Epithelial cell of esophagus (primary cell): Measurements from ENCODE around the gene ELAVL1.
A peak's percentile ranks its signal among the peaks of the same experiment; 100 is the strongest.
"Not testable (repeated sequence)": the region's sequence is repeated elsewhere in the genome, so short reads cannot be mapped to it uniquely, and the experiment has no call there.

Source experiments
- DNase-seq: peaks from one replicate; pipeline ENCODE4 v3.0.0; 2010; ENCODE audit warnings: low read depth
- H3K4me3 ChIP-seq: 2 replicates; pipeline ENCODE4 v1.5.1; 2011; ENCODE audit warnings: mild to moderate bottlenecking, low read length, control low read depth
- TF ChIP-seq, protein P1 (sequence below): IDR thresholded peaks from 2 replicates; pipeline ENCODE4 v1.5.1; 2011; ENCODE audit warnings: low read depth, mild to moderate bottlenecking, low read length, control low read depth, inconsistent platforms; ENCODE audit not compliant: insufficient read depth; ENCODE audit errors: missing control alignments

The ELAVL1 gene

GRCh38 chr19:7918615-7919421 is 86.6 kb downstream of the ELAVL1 start:
- no peak for DNase-seq
- H3K4me3 ChIP-seq = no peak overlapping the region
- TF ChIP-seq, protein P1, sequence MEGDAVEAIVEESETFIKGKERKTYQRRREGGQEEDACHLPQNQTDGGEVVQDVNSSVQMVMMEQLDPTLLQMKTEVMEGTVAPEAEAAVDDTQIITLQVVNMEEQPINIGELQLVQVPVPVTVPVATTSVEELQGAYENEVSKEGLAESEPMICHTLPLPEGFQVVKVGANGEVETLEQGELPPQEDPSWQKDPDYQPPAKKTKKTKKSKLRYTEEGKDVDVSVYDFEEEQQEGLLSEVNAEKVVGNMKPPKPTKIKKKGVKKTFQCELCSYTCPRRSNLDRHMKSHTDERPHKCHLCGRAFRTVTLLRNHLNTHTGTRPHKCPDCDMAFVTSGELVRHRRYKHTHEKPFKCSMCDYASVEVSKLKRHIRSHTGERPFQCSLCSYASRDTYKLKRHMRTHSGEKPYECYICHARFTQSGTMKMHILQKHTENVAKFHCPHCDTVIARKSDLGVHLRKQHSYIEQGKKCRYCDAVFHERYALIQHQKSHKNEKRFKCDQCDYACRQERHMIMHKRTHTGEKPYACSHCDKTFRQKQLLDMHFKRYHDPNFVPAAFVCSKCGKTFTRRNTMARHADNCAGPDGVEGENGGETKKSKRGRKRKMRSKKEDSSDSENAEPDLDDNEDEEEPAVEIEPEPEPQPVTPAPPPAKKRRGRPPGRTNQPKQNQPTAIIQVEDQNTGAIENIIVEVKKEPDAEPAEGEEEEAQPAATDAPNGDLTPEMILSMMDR = no peak

DNA sequence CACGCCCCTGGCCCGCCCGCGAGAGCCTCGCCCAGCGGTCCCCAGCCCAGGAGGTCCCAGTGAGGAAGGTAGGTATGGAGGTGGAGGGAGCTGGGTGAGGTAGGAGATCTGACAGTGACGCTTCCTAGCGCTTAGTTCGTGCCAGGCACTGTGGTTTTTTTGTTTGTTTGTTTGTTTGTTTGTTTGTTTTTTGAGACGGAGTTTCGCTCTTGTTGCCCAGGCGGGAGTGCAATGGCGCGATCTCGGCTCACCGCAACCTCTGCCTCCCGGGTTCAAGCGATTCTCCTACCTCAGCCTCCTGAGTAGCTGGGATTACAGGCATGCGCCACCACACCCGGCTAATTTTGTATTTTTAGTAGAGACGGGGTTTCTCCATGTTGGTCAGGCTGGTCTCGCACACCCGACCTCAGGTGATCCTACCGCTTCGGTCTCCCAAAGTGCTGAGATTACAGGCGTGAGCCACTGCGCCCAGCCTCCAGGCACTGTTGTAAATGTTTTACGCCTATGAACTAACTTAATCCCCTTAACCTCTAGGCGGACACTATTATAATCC is 87.3 kb downstream of the ELAVL1 start:
- DNase-seq = not testable (repeated sequence)
- peak overlapping the region; percentile 52 for H3K4me3 ChIP-seq

DNA sequence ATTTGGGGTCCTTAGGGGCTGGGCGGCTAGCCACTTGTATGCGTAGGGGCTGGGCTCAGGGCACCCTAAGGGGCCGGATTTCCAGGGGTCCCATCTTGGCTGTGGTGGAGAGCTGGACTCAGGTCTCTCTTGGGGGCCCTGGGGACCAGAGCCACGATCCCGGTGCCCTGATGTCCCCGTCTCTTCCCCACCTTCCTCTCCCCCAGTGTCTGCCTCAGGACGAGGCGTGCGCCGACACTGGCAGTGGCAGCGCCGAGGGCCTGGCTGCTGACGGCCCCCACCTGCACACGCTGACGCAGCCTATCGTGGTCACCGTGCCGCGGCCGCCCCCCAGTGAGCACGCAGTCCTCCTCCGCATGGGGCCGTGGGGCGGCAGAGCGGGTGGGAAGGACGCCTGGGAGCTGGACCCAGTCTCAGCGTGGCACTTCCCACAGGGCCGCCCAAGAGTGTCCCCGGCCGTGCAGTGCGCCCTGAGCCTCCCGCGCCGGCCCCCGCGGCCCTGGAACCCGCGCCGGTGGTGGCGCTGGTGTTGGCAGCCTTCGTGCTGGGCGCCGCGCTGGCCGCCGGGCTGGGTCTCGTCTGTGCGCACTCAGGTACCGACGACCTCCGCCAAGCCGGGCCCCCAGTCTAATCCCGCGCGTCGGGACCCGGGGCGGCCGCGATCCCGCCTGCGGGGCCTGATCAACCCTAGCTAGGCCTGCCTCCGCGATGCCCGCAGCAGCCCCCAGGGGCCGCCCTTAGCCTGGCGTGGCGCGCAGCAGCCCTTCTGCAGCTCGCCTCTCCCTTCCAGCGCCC is 88.0 kb downstream of the ELAVL1 start:
- H3K4me3 ChIP-seq = peak overlapping the region; percentile 52
- TF ChIP-seq, protein P1 = peak; percentile 42
- DNase-seq = peak; percentile 58

- peak overlapping the region; percentile 52 for H3K4me3 ChIP-seq
- no peak for DNase-seq
- TF ChIP-seq, protein P1 = no peak
Measured at GRCh38 chr19:7916955-7917266, 88.5 kb downstream of the ELAVL1 start.

DNA sequence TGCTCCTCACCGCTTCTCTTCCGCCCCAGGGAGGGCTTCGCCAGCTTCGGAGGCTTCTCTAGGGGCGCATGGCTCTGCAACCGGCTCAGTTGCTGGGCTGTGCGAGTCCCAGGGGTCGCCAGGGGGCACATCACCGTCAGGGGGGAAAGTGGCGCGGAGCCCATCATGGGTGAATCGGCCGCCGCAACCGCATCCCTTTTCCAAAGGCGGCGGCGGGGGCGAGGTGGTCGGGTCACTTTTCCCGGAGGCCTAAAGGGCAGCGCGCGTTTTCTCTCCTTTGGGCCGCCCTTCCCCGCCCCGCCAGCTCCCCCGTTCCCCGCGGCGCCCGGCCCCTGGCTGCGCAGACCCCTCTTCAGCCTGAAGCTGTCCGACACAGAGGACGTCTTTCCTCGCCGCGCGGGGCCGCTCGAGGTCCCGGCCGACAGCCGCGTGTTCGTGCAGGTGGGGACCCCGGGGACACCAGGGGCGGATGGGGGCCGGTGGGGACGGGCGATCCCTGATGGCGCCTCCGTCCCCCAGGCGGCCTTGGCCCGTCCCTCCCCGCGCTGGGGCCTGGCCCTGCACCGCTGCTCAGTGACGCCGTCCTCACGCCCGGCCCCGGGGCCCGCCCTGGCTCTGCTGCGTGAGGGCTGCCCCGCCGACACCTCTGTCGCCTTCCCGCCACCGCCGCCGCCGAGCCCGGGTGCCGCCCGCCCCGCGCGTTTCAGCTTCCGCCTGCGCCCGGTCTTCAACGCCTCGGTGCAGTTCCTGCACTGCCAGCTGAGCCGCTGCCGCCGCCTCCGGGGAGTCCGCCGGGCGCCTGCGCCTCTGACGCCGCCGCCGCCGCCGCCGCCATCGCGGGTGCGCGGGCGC is 89.1 kb downstream of the ELAVL1 start:
- TF ChIP-seq, protein P1 = no peak
- H3K4me3 ChIP-seq = peak overlapping the region; percentile 52
- peak; percentile 56 for DNase-seq

DNA sequence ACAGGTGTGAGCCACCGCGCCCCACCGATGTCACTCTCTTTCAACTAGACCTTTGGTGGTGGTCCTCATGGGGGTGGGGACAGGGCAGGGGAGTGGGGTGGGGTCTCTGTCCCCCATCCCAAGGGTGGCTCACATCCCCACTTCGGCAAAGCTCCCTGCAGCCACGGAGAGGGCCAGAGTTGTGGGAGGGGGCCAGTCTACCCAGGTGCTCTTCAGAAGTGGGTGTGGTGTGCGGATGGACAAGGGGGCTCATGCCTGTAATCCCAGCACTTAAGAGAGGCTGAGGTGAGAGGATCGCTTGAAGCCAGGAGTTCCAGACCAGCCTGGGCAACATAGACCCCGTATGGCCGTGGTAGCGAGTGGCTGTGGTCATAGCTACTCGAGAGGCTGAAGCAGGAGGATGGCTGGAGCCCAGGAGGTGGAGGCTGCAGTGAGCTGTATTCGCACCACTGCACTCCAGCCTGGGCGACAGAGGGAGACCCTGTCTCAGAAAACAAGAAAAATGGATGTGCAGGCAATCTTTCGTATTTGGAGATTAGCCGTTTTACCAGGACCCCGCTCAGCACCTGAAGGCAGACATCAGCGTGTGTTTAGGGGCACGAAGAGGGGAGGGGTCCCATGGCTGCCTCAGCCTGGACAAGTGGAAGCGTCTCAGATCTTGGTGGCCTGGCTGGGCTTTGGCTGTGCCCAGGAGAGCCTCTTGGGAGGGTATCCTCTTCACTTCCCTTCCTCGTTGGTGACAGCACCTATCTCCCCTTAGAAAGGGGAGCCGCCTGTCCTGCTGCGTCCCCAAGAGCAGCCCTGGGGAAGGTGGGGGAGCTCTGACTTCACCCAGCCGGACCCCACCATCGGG is 90.0 kb downstream of the ELAVL1 start:
- TF ChIP-seq, protein P1 = no peak
- DNase-seq = no peak
- H3K4me3 ChIP-seq = peak overlapping the region; percentile 41
